HepG2 (cell line): ENCODE measurements around the gene DEFB125.

ENCODE experiments used
- EZH2 ChIP-seq: conservative IDR thresholded peaks from 2 replicates; pipeline ENCODE4 v1.6.1; 2012; ENCODE audit warnings: mild to moderate bottlenecking, low read depth, low read length, moderate library complexity
- HCFC1 ChIP-seq: fragments of 150-350 bp; IDR thresholded peaks from 2 replicates; pipeline ENCODE4 v1.6.1; 2014; ENCODE audit warnings: low read depth, low read length
- JUNB ChIP-seq: sonication (generic); formaldehyde crosslinking; IDR thresholded peaks from 2 replicates; pipeline ENCODE4 v1.8.0; 2022; ENCODE audit warnings: missing genetic modification reagents, mild to moderate bottlenecking, borderline replicate concordance
- KLF16 ChIP-seq, 2 experiments: sonication (generic) in 1 of 2; formaldehyde crosslinking in 1 of 2; IDR thresholded peaks; 2 replicates each; pipeline versions ENCODE4 v1.6.1 to v1.8.0; 2016 to 2023; ENCODE audit warnings: missing genetic modification reagents in 2 of 2, missing compliant biosample characterization in 1 of 2
- MED13 ChIP-seq: sonication (generic); formaldehyde crosslinking; IDR thresholded peaks from 2 replicates; pipeline ENCODE4 v1.5.0; 2020; ENCODE audit warnings: missing genetic modification reagents
- POLR2A ChIP-seq, 2 experiments: IDR thresholded peaks; 2 replicates each; pipeline ENCODE4 v1.6.1; 2011; ENCODE audit warnings: low read depth in 2 of 2, low read length in 2 of 2, mild to moderate bottlenecking in 1 of 2, moderate library complexity in 1 of 2; ENCODE audit not compliant: insufficient read depth in 1 of 2
- RNF2 ChIP-seq: fragments of 450-650 bp; conservative IDR thresholded peaks from 2 replicates; pipeline ENCODE4 v1.6.1; 2016; ENCODE audit warnings: low read depth
- SP4 ChIP-seq: sonication (generic); formaldehyde crosslinking; IDR thresholded peaks from 2 replicates; pipeline ENCODE4 v1.8.1; 2023; ENCODE audit warnings: mild to moderate bottlenecking, missing genetic modification reagents
- ZNF556 ChIP-seq: sonication (generic); formaldehyde crosslinking; IDR thresholded peaks from 2 replicates; pipeline ENCODE4 v1.4.0; 2020; ENCODE audit warnings: mild to moderate bottlenecking, missing genetic modification reagents, borderline replicate concordance
- TF ChIP-seq, protein P1 (sequence below): sonication (generic); formaldehyde crosslinking; IDR thresholded peaks from 2 replicates; pipeline ENCODE4 v1.5.0; 2020; ENCODE audit warnings: mild to moderate bottlenecking, missing genetic modification reagents, moderate library complexity
- TF ChIP-seq, protein P2 (sequence below): sonication (generic); formaldehyde crosslinking; IDR thresholded peaks from 2 replicates; pipeline ENCODE4 v1.4.0; 2020; ENCODE audit warnings: missing genetic modification reagents
- TF ChIP-seq, protein P3 (sequence below): sonication (generic); formaldehyde crosslinking; IDR thresholded peaks from 2 replicates; pipeline ENCODE4 v1.9.0; 2022; ENCODE audit warnings: low read depth, missing genetic modification reagents
- TF ChIP-seq, protein P4 (sequence below): sonication (generic); formaldehyde crosslinking; IDR thresholded peaks from 2 replicates; pipeline ENCODE4 v1.4.0; 2020; ENCODE audit warnings: missing genetic modification reagents
- TF ChIP-seq, protein P5 (sequence below): sonication (generic); formaldehyde crosslinking; IDR thresholded peaks from 2 replicates; pipeline ENCODE4 v1.5.0; 2020; ENCODE audit warnings: missing genetic modification reagents, mild to moderate bottlenecking, borderline replicate concordance

DNA sequence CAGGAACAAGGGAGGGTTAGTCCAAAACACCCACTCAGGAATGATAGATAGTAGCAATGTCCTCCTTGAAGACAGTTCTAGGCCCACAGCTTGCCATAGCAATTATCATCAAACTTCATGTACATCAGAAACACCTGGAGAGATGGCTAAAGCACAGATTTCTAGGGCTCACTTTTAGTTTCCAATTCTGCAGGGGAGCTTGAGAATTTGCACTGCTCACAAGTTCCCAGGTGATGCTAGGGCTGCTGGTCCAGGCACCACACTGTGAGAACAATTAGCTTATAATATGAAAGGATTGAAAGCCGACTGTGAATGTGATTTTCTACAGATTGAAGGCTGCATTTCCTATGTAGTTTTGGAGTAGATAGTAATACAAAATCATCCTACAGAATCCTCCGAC, 58.4 kb downstream of the DEFB125 start:
- TF ChIP-seq, protein P1, sequence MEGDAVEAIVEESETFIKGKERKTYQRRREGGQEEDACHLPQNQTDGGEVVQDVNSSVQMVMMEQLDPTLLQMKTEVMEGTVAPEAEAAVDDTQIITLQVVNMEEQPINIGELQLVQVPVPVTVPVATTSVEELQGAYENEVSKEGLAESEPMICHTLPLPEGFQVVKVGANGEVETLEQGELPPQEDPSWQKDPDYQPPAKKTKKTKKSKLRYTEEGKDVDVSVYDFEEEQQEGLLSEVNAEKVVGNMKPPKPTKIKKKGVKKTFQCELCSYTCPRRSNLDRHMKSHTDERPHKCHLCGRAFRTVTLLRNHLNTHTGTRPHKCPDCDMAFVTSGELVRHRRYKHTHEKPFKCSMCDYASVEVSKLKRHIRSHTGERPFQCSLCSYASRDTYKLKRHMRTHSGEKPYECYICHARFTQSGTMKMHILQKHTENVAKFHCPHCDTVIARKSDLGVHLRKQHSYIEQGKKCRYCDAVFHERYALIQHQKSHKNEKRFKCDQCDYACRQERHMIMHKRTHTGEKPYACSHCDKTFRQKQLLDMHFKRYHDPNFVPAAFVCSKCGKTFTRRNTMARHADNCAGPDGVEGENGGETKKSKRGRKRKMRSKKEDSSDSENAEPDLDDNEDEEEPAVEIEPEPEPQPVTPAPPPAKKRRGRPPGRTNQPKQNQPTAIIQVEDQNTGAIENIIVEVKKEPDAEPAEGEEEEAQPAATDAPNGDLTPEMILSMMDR (CRISPR knock-in tag): no peak
- no peak for TF ChIP-seq SP4 (CRISPR knock-in tag)
- no peak for TF ChIP-seq EZH2
- TF ChIP-seq JUNB (CRISPR knock-in tag): no peak
- no peak for TF ChIP-seq RNF2
- TF ChIP-seq, protein P2, sequence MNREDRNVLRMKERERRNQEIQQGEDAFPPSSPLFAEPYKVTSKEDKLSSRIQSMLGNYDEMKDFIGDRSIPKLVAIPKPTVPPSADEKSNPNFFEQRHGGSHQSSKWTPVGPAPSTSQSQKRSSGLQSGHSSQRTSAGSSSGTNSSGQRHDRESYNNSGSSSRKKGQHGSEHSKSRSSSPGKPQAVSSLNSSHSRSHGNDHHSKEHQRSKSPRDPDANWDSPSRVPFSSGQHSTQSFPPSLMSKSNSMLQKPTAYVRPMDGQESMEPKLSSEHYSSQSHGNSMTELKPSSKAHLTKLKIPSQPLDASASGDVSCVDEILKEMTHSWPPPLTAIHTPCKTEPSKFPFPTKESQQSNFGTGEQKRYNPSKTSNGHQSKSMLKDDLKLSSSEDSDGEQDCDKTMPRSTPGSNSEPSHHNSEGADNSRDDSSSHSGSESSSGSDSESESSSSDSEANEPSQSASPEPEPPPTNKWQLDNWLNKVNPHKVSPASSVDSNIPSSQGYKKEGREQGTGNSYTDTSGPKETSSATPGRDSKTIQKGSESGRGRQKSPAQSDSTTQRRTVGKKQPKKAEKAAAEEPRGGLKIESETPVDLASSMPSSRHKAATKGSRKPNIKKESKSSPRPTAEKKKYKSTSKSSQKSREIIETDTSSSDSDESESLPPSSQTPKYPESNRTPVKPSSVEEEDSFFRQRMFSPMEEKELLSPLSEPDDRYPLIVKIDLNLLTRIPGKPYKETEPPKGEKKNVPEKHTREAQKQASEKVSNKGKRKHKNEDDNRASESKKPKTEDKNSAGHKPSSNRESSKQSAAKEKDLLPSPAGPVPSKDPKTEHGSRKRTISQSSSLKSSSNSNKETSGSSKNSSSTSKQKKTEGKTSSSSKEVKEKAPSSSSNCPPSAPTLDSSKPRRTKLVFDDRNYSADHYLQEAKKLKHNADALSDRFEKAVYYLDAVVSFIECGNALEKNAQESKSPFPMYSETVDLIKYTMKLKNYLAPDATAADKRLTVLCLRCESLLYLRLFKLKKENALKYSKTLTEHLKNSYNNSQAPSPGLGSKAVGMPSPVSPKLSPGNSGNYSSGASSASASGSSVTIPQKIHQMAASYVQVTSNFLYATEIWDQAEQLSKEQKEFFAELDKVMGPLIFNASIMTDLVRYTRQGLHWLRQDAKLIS (CRISPR knock-in tag): no peak
- no peak for TF ChIP-seq HCFC1
- TF ChIP-seq POLR2A (IDR thresholded peaks at IDR 0.05; ENCODE audit: insufficient read depth in 1 of 2, low read depth in 2 of 2, low read length in 2 of 2): no peak
- TF ChIP-seq ZNF556: no peak
- no peak for TF ChIP-seq MED13 (CRISPR knock-in tag)
- TF ChIP-seq, protein P3, sequence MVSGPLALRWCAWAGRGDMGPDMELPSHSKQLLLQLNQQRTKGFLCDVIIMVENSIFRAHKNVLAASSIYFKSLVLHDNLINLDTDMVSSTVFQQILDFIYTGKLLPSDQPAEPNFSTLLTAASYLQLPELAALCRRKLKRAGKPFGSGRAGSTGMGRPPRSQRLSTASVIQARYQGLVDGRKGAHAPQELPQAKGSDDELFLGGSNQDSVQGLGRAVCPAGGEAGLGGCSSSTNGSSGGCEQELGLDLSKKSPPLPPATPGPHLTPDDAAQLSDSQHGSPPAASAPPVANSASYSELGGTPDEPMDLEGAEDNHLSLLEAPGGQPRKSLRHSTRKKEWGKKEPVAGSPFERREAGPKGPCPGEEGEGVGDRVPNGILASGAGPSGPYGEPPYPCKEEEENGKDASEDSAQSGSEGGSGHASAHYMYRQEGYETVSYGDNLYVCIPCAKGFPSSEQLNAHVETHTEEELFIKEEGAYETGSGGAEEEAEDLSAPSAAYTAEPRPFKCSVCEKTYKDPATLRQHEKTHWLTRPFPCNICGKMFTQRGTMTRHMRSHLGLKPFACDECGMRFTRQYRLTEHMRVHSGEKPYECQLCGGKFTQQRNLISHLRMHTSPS (CRISPR knock-in tag): no peak
- TF ChIP-seq, protein P4, sequence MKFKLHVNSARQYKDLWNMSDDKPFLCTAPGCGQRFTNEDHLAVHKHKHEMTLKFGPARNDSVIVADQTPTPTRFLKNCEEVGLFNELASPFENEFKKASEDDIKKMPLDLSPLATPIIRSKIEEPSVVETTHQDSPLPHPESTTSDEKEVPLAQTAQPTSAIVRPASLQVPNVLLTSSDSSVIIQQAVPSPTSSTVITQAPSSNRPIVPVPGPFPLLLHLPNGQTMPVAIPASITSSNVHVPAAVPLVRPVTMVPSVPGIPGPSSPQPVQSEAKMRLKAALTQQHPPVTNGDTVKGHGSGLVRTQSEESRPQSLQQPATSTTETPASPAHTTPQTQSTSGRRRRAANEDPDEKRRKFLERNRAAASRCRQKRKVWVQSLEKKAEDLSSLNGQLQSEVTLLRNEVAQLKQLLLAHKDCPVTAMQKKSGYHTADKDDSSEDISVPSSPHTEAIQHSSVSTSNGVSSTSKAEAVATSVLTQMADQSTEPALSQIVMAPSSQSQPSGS (CRISPR knock-in tag): no peak
- TF ChIP-seq, protein P5, sequence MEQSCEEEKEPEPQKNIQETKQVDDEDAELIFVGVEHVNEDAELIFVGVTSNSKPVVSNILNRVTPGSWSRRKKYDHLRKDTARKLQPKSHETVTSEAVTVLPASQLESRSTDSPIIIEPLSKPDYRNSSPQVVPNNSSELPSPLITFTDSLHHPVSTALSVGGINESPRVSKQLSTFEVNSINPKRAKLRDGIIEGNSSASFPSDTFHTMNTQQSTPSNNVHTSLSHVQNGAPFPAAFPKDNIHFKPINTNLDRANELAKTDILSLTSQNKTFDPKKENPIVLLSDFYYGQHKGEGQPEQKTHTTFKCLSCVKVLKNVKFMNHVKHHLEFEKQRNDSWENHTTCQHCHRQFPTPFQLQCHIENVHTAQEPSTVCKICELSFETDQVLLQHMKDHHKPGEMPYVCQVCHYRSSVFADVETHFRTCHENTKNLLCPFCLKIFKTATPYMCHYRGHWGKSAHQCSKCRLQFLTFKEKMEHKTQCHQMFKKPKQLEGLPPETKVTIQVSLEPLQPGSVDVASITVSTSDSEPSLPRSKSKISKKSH (CRISPR knock-in tag): no peak
- TF ChIP-seq KLF16 (CRISPR knock-in tag; IDR thresholded peaks at IDR 0.05): no peak
